Right lobe of liver (tissue), 4 donors: Measurements from ENCODE around the gene GTPBP1.

Source experiments
- POLR2A ChIP-seq: fragments of 450-650 bp; IDR thresholded peaks from one replicate; pipeline ENCODE4 v1.6.1; 2017; ENCODE audit warnings: antibody characterized with exemption, mild to moderate bottlenecking
- TF ChIP-seq, protein P1 (sequence below), 4 donors: fragments of 200-600 bp in 3 of 4; fragments of 450-650 bp in 1 of 4; IDR thresholded peaks; one replicate each; pipeline versions ENCODE4 v1.5.1 to v1.8.0; 2016 to 2022; ENCODE audit warnings: antibody characterized with exemption in 4 of 4, mild to moderate bottlenecking in 2 of 4
- donor health status: DM: no; HTN: no; CAD: no.
- donor health status: DM: no; HTN: no; CAD: no.
- donor health status: DM: no; HTN: yes; CAD: no.

DNA sequence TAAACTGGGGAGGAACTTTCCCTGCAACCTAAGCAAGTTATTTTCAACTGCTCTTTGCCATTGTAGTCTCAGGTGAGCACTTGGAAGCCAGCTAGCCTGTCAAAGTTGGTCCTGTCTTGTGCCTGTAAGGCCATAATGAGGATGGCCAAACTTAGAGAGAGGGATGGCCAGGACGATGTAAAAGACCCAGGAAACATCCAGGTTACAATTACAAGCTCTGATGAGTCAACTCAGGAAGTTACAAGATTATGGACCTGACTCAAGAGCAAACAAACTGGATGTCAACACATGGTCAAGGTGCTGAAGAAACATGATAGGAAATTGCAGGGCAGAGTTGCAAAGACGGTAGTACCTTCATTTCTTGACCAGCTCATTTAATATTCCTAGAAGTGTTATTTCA lies 1.6 kb downstream of the GTPBP1 start:
- TF ChIP-seq, protein P1, sequence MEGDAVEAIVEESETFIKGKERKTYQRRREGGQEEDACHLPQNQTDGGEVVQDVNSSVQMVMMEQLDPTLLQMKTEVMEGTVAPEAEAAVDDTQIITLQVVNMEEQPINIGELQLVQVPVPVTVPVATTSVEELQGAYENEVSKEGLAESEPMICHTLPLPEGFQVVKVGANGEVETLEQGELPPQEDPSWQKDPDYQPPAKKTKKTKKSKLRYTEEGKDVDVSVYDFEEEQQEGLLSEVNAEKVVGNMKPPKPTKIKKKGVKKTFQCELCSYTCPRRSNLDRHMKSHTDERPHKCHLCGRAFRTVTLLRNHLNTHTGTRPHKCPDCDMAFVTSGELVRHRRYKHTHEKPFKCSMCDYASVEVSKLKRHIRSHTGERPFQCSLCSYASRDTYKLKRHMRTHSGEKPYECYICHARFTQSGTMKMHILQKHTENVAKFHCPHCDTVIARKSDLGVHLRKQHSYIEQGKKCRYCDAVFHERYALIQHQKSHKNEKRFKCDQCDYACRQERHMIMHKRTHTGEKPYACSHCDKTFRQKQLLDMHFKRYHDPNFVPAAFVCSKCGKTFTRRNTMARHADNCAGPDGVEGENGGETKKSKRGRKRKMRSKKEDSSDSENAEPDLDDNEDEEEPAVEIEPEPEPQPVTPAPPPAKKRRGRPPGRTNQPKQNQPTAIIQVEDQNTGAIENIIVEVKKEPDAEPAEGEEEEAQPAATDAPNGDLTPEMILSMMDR (IDR thresholded peaks at IDR 0.05) = no peak
- peak; percentile 58 for TF ChIP-seq POLR2A
